Endothelial cell of hepatic sinusoid (primary cell): ENCODE results near the gene CENPO.

ENCODE experiments used
- in situ Hi-C: cut with HindIII; loops from 2 replicates; pipeline ENCODE4 v1.10.0; 2017; ENCODE audit warnings: low sequenced_read_pairs

Gene CENPO

DNA sequence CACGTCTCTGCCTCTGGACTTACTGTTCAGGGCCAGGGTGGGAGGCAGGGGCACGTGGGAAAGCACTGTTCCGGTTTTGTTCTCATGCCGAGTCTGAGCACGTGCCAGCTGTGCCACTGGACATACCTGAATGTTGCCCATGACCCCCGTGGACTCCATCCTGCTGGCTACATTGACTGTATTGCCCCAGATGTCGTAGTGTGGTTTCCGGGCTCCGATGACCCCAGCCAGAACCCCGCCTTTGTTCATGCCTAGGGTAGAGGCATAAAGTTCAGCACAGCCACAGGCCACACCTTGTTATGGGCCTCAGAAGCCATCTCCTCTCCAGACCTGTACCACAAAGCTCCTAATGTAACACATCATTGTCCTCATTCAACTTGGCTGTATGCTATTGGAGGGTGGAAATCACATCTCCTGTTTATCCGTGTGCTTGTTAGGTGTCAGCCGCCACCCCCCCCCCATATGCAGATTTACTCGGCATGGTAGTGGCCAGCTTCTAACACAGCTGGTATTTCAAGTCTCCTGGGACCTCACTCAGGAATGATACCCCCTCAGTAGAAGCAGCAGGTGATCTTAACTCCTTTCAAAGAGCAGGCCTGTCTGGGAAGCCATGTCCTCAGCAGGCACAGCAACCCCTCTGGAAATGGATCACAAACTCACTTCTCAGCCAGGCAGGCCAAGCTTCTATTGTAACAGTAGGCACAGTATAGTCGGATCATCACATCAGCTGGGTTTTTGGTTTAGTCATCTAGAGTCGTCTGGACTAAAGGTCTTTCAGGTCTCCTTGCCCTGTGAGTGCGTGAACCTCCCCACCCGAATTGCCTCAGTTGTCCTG lies 27.6 kb downstream of the CENPO start:
- in situ Hi-C loops = no loop called here

DNA sequence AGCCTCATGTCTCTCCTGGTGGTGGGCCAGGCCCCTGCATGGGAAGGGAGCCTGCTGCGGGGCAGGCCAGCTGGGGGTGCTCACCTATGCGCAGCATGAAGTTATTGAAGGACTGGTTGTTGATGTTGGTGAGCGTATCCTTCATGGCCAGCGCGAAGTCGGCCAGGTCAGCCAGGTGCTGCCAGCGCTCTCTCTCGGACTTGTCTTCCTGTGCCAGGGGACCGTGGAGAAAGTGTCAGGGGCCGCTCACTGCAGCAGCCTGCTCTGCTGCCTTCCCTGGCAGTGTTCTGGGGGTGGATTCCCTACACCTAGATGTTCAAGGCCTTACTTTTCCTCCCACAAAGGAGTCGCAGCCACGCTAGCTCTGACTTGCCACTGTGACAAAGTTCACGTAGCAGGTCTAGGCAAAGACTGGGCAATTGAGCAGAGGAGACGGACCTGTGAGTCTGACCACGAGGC lies 28.2 kb downstream of the CENPO start:
- in situ Hi-C loops = no loop called here

DNA sequence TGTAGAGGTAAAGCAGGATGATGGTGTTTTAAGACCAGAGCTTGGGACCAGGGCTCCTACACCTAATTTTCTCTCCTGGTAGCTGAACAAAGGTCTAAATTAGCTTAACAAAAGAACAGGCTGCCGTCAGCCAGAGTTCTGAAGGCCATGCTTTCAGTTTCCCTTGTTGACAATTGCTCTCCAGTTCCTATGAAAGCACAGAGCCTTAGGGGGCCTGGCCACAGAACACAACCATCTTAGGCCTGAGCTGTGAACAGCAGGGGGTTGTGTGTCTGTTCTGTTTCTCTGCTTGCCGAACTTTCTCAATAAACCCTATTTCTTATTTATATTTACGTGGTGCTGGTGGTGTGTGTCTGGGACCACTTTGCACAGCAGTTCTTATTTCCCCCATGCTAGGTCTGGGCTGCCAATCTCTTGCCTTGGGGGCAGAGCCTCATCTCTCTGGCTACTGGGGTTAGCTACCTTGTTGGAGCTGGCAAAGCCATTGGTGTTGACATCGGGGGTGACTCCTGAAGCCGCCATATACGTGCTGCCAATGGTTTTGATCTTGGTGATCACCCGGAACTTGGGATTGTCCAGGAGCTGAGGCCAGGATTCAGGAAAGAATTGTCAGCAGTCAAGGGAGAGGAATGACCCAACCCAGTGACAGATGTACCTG lies 29.0 kb downstream of the CENPO start:
- in situ Hi-C loops = no loop called here

DNA sequence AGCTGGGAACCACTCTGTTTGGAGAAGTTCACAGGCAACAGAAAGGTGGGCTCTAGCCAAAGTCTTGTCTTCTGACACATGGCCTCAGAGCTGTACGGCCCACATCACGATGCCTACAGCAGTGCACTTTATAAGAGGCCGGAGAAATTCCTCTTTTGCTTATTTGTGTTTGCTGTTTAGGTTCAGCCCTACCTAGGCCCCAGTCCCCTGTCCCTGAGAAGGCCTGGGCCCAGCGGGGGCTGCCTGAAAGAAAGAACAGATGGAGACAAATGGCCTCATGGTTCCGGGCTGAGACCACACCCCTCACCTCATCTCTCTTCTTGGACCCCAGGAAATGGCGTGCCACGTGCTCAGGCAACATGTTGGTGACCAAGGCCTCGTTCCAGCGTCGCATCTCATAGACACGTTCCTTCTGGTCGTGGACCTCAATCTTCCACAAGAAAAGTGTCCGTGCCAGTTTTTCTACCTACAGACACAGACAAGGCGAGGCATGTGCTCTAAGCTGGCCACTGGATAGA lies 30.9 kb downstream of the CENPO start:
- in situ Hi-C loops = no loop called here

DNA sequence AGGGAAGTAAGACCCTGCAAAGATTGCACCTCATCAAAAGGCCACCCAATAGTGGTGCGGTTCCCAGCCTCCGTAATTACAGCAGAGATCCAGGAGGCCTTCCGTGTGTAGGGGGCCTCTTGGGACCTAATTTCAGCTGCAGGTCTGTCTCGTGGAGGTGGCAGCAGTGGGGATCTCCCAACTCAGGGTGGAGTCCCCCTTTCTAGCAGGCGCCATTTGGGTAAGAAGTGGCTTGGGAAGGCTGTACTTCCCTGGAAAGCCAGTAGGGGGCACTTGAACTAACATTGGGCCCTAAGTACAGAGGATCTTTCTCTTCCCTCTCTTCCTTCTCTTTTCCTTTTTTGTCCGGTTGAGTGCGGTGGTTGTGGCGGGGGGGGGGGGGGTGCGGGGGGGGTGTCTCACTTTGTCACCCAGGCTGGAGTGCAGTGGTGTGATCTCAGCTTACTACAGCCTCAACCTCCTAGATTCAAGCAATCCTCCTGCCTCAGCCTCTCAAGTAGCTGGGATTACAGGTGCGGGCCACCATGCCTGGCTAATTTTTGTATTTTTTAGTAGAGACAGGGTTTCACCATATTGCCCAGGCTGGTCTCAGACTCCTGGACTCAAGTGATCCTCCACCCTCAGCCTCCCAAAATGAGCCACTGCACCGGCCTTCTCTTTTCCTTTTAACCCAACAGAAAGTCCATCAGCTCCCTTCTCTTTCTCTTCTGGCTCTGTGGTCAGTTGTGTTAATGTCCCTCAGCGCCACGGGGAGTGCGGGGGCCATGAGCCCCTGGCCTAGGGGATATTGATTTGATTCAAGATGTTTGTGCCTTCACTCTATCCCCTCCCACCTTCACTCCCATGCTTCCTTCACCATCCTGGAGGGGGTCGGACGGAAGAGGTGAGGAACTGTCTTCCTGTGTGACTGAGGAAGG lies 32.0 kb downstream of the CENPO start:
- in situ Hi-C loops = no loop called here

DNA sequence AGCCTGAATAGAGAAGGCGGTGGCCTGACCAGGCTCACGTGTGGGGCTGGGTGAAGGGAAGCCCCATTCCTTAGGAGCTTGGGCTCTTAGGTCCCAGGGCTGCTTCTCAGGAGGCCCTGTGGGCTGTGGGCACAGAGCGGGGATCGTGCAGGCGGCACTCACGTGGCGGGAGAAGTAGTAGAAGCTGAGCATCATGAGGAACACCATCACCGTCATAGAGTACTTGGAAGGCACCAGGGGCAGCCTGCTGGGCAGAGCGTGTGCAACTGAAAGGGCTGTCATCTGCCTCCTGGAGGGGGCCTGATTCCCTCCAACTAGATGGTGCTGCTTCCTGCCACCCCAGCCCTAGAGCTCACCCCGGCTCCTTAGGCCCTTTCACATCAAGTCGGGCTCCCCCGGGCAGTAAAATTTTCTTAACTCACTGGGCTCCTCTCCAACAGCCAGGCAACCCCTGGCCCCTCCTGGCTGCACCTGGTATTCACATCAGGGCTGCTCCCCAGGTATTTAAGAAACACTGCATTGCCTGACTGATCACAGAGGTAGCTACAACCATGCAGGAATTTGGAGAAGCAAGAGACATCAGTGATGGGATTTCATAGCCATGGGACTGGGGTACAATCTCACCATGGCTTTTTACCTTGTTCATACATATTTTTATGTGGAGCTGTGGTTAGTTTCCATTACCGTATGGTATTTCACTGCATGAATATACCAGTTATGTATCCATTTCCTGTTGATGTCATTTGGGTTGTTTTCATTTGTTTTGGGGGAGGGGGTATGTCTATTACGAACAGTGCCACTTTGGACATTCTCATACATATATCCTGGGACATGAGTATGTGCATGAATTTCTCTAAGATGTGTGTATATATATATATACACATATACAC lies 32.9 kb downstream of the CENPO start:
- in situ Hi-C loops = no loop called here

DNA sequence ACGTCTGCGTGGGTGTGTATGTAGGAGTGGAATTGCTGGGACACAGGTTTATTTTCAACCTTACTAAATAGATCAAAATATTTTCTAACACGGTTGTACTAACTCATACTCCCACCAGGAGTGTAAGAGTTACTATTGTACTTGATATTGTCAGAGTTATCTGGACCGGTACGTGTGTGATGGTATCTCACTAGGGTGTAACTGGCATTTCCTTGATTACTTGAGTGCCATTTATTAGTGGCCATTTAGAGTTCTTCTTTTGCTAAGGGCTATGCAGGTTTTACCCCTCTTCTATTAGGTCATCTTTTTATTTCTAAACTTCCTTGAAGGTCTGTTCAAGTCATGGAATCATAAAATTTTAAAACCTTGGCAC lies 33.5 kb downstream of the CENPO start:
- in situ Hi-C loops = no loop called here

DNA sequence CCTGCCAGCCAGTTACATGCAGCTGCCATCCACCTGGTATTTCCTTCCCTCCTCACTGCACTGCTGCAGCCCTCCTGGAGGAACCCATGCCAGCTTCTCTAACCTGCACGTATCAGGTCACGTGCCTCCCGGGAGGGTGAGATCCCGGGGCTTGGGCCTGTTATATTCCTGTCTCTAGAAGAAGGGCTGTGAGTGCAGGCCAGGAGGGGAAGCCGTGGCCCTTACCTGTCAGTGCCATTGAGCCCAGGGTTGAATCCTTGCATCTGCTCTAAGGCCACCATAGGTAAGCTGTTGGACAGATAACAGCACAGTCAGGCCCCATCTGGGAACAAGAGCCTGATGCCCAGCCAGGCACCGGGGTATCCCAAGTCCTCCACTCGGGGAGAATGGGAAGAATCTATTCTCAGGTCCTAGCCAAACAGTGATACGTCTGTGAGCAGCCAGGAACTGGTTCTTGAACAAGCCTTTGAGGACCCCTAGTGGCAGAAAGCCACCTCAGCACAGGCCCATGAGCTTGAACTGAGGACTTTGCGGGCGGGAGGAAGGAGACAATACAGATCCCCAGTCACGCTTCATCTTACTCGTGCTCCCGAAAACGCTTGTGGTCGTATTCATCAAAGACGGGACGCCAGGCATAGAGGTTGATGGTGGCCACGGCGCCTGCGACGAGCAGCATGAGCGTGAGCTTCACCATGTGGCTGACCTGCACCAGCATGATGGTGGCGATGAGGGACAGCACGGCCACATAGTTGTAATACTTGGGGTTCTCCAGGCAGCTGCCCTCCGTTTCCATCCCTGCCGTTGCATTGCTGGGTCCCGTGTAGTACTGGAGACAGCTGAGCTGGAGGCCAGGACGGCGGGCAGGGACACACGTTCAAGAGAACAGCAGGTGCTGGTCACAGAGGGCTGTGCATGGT lies 34.4 kb downstream of the CENPO start:
- in situ Hi-C loops = no loop called here

DNA sequence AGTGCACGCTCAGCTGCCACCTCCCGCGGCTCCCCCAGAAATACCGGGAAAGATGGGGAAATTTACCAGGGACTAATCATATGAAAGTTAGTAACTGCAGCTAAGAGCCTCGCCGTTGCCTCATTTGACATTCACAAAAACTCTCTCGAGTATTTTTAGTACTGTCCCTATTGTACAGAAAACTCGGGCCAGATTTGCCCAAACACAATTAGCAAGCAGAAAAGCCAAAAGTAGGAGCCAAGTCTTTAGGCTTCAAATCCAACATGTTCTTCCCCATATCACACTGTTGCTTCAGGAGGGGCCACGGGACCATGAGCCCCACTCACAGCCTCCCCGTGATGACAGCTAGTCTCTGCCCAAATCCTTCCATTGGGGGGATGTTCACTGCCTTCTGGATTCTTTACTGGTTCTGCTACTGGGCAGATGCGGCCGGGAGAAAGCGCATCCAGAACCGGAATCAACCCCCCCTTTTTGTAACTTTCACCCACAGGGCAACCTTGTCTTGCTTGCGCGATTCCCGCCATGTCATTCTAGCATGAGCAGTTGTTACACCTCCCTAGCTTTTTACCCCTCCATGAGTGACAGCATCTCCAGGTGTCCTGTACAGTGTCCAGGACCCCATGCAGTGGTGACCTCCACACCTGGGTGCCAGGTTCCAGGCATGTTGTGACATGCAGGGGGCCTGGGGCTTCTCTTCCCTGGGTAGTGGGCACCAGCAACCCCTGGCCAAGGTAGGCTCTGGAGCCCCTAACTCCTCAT lies 35.2 kb downstream of the CENPO start:
- in situ Hi-C loops = no loop called here

DNA sequence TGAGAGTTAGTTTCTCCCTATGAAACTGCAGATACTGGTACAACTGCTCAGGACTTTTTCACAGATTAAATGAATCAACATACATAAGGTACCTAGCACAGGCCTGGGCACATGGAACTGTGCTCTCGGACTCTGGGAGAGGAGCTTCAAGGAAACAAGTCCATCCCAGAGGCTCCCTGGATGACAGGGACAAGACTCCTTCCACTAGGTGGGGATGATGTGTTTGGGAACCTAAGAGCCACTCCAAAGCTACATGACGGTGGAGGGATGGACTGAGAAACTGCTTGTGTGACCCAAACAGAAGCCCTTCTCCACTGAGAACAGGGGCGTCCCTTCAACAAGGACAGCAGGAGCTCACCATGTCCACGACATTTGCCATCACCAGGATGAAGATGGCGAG lies 37.1 kb downstream of the CENPO start:
- in situ Hi-C loops = no loop called here

DNA sequence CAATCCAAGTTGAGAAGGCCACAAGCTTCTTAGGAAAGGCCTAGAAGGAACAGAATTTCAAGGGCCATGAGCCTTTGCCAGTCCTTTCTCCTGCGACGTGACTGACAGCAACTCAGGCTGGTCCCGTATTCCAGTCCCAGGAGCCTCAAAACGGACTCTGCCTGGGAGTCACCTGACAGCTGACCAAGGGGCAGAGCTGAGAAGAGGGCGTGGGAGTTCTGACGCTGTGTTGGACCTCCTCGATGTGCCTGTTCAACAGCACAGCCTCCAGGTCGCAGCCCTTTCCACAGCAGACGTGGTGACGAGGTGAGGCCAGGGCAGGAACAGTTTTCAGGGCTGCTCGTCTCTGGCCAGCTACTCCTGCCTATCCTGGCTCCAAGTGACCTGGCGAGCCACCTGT lies 37.6 kb downstream of the CENPO start:
- in situ Hi-C loops = no loop called here

DNA sequence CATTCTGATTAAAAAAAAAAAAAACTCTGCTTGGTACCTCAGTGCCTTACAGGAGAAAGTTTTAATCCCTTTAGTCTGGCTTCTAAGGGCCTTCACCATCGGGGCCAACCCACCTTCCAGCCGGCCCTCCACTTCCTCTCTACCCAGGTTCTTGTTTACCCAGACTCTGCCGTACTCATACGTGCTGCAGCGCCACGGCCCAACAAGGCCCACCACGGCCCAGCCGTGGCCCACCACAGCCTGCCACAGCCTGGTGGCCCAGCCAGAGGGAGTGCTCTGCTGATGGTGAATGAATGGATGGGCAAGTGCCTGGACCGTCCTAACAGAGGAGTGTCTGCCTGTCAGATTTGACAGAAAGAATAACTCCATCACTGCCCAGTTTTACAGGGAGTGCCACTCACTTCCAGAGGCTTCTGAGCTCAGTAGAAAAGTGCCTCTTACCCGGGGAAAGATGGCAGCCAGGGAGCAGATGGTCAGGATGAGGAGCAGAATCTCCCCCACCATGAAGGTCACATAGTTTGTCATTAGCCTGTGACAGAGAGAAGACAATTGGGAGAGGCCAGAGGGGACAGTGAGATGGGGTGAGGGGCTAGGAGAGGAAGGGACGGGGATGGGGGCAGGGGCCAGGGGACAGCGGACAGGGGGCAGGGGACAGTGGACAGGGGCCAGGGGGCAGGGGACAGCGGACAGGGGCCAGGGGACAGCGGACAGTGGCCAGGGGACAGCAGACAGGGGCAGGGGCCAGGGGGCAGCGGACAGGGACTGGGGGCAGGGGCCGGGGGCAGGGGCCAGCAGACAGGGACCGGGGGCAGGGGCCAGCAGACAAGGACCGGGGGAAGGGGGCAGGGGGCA lies 38.2 kb downstream of the CENPO start:
- in situ Hi-C loops = no loop called here

DNA sequence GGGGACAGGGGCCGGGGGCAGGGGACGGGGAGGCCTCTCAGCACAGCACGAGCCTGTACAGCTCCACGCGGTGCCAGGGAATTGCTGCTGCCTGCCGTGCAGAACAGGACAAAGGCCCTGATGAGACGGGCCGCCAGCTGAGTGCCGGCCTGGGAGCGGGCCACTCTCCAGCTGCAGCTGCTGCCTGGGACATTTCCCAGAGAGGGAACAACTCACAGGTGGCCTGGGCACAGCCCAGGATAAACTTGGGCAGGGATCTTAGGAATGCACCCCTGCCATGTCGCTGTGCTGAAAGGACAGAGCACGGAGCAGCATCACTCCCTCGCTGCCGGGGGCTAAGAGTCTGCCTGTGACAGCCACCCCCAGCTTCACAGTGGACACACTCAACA lies 38.8 kb downstream of the CENPO start:
- in situ Hi-C loops = no loop called here

DNA sequence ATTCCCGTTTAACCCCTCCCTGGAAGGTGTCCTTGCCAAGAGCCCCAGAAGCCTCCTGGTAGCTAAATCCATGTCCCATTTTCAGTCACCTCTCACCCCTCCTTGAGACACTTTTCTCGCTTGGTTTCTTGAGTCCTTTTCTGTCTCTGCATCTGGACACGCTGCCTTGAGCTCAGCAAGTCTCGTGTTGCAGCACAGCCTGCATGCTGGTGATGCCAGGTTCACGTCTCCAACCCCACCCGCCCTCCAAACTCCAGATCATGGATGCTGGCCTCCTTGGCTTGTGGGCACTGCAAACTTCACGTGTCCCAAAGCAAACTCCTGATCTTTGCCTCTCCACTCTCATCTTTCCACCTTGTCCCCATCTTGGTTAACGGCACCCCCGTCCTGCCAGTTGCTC lies 39.3 kb downstream of the CENPO start:
- in situ Hi-C loops = no loop called here

DNA sequence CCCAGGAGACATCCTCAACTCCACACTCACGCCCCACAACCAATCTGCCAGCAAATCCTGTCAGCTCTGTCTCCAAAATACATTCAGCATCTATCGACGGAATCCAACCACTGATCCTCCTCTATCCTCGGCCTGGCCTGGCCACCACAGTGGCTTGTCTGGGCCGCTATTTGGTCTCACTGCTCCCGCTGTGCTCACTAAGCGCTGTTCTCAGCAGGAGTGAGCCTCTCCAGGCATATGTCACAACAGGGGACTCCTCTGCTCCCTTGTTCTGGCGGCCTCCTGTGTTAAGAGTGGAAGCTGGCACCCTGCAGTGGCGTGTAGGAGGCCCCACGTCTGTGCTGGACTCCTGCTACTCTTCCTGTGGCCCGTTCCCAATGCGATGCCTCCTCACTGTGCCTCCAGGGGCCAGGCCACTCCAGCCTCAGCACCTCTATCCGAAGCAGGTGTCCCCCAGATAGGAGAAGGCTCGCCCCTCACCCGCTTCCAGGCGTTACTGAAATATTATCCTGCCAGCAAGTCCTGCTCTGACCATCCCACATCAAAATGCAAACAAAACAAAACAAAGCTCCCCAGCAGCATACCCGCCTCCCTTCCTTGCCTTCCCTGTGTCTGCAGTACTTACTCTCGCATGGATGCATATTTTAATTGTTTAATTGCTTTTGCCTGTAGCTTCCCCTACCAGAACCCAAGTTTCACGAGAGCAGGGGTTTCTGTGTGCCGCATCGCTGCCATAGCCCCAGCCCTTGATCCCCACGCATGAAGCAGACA lies 39.9 kb downstream of the CENPO start:
- in situ Hi-C loops = no loop called here

DNA sequence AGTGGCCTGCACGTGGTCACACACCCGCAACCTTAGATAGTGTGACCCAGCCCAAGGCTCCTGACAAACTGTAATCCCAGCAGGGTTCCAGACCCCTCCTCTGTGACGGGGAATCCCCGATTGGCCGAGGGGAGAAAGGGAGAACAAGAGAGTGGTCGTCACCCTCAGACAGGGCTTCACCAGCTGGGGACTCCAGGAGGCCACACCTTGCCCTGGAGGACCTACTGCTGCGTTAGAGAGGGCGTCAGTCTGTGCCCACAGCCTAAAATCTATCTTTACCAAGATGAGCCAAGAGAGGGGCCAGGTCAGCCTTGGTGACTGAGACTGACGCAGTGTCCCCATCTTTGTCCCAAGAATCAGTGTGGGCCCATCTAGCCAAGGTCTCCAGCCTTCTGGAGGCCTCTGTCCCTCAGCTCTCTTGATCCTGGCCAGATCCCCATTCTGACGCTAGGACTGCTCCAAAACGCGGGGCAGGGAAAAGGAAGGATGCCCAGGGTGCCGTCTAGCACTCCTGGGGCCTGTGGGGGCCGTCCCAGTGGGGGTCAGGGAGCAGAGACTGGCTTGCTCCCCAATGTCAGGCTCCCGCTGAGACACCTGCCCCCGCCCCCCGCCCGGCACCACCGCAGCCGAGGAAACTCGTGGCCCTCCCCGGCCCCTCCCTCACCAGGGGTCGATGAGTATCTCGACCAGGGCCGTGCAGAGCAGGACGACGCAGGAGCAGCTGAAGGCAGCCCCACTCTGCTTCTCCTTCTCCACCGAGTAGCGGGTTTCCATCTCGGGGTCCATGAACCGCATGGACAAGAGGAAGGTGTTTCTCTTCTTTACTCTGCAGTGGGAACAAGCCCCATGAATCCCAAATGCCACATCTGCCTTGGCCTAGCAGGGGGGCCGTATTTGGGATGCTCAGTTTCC lies 40.9 kb downstream of the CENPO start:
- in situ Hi-C loops = no loop called here
